Kidney (tissue), 14 donors: ENCODE data around the gene CORO7. TPM values are rescaled to one million over a fixed set of nuclear protein-coding genes. Genes with fewer than 3 reads are reported as not detected.

ENCODE experiments used
- DNase-seq, 5 donors: peaks; one replicate each; pipeline ENCODE4 v3.0.0-alpha.2; 2013 to 2020
- FAIRE-seq: peaks from 2 replicates; lab custom pipeline; 2012; peaks lifted over from hg19 to GRCh38; lab: Jason Lieb, UNC
- H3K27ac ChIP-seq, 2 donors: one replicate each; pipeline ENCODE4 v1.7.0; 2013; ENCODE audit warnings: low read depth in 2 of 2, low read length in 2 of 2, inconsistent platforms in 1 of 2
- H3K27me3 ChIP-seq: one replicate; pipeline ENCODE4 v1.7.1; 2013; ENCODE audit warnings: low read length, inconsistent platforms; ENCODE audit not compliant: control insufficient read depth, insufficient read depth
- H3K36me3 ChIP-seq, 3 donors: one replicate each; pipeline versions ENCODE4 v1.7.0 to v1.7.1; 2013; ENCODE audit warnings: low read length in 3 of 3, control low read depth in 1 of 3, inconsistent platforms in 1 of 3; ENCODE audit not compliant: insufficient read depth in 3 of 3, control insufficient read depth in 2 of 3
- H3K4me1 ChIP-seq, 3 donors: one replicate each; pipeline versions ENCODE4 v1.7.0 to v1.7.1; 2013; ENCODE audit warnings: low read length in 3 of 3, inconsistent platforms in 1 of 3, low read depth in 1 of 3; ENCODE audit not compliant: control insufficient read depth in 2 of 3, insufficient read depth in 2 of 3
- H3K4me3 ChIP-seq, 3 donors: one replicate each; pipeline versions ENCODE4 v1.7.0 to v1.8.1; 2013; ENCODE audit warnings: low read length in 3 of 3, control low read depth in 1 of 3, inconsistent platforms in 1 of 3
- H3K9ac ChIP-seq, 3 donors: one replicate each; pipeline versions ENCODE4 v1.7.0 to v1.7.1; 2013; ENCODE audit warnings: low read length in 3 of 3, control low read depth in 1 of 3, inconsistent platforms in 1 of 3
- H3K9me3 ChIP-seq, 3 donors: one replicate each; pipeline versions ENCODE4 v1.7.0 to v1.7.1; 2013; ENCODE audit warnings: low read length in 3 of 3, control low read depth in 1 of 3, inconsistent platforms in 1 of 3; ENCODE audit not compliant: control insufficient read depth in 2 of 3, insufficient read depth in 1 of 3
- CTCF ChIP-seq: IDR thresholded peaks from 3 replicates; pipeline ENCODE4 v1.5.1; 2012; ENCODE audit warnings: mild to moderate bottlenecking, moderate library complexity, borderline replicate concordance; ENCODE audit not compliant: insufficient read depth; ENCODE audit errors: extremely low read depth
- intact Hi-C: fragments of 100-400 bp; cut with DNase I; formaldehyde crosslinking; loops from one replicate; pipeline ENCODE4 v1.11.1; 2022
- polyA plus RNA-seq: library from polyadenylated mRNA; stranded (reverse); fragments of 350-450 nt; fragmentation: Illumina TruSeq; extraction: RNeasy Lipid Tissue Mini Kit (QIAGEN cat#74804); gene quantifications from one replicate; pipeline ENCODE4 v1.2.3, GENCODE V29; 2014; ENCODE audit warnings: low read depth, low replicate concordance; ENCODE audit not compliant: insufficient read depth
- total RNA-seq: library from RNA; stranded (reverse); fragmentation: NEBNext Ultra II Directional; extraction: Animal tissue kit (Norgen Biotek cat#: 25700); gene quantifications from one replicate; pipeline ENCODE4 v1.2.1, GENCODE V29; 2021
- donor health status: control.
- donor health status: control.
- donor health status: control.
- donor health status: control.
- donor health status: control.
- donor health status: DM: yes; HTN: yes; CAD: no.
- donor health status: Normal renal cell carcinoma (clear cell type).

The CORO7 gene
- total and polyA plus RNA-seq, 2 donors from 2014 or later, result 9.8 to 50.1 TPM

- Histone ChIP-seq H3K9ac (peak overlapping the region in 1 of 3 donors; percentile 67), H3K27me3 (no peaks in the 10 kb centered on the region), H3K4me3 (peak overlapping the region in 1 of 3 donors; percentile 4), H3K9me3 (no peaks in the 10 kb centered on the region), H3K36me3 (no peaks in the 10 kb centered on the region), H3K4me1 (peaks cover 2 to 63% (median 50%) of the 10 kb centered on the region in 3 donors), H3K27ac (peak overlapping the region; percentile 85 to 93)
- intact Hi-C loops, result no loop called here
- FAIRE-seq, result no peak
- no peak for TF ChIP-seq CTCF
- peak; percentile 57 to 98 (median 80) for DNase-seq
Observed at GRCh38 chr16:4376126-4376892, 40.1 kb downstream of the CORO7 start.

GRCh38 chr16:4375717-4376116 is 40.7 kb downstream of the CORO7 start:
- H3K36me3 ChIP-seq, result no peaks in the 10 kb centered on the region
- no peak for TF ChIP-seq CTCF
- DNase-seq, result peak in 1 of 5 donors; percentile 71
- peak overlapping the region; percentile 85 to 93 for H3K27ac ChIP-seq
- no peaks in the 10 kb centered on the region for H3K27me3 ChIP-seq
- no peak for FAIRE-seq
- no peaks in the 10 kb centered on the region for H3K9me3 ChIP-seq
- intact Hi-C loops, result no loop called here
- H3K4me3 ChIP-seq, result no peak overlapping the region
- H3K9ac ChIP-seq, result peak overlapping the region in 1 of 3 donors; percentile 67
- H3K4me1 ChIP-seq, result peaks cover 2 to 57% (median 52%) of the 10 kb centered on the region in 3 donors

GRCh38 chr16:4373909-4374742 is 42.3 kb downstream of the CORO7 start:
- H3K27ac ChIP-seq, result peak overlapping the region; percentile 91 to 92
- intact Hi-C loops, result no loop called here
- no peak for TF ChIP-seq CTCF

More at GRCh38 chr16:4373909-4374742, 42.3 kb downstream of the CORO7 start:
- Histone ChIP-seq H3K4me3 (peak overlapping the region; percentile 52 to 94 (median 54)), H3K36me3 (no peaks in the 10 kb centered on the region), H3K4me1 (peaks cover 0 to 52% (median 46%) of the 10 kb centered on the region in 3 donors), H3K9ac (peak overlapping the region in 2 of 3 donors; percentile 12 to 91), H3K9me3 (no peaks in the 10 kb centered on the region), H3K27me3 (no peaks in the 10 kb centered on the region)
- FAIRE-seq (no peak), DNase-seq (peak; percentile 91 to 96 (median 93))
